ENCODE data around the gene DMD. TPM values are rescaled to one million over a fixed set of nuclear protein-coding genes. Genes with fewer than 3 reads are reported as not detected.

DMD gene
- total RNA-seq: 29.0 and 32.4 TPM in 2 replicates

- TF ChIP-seq CTCF (IDR thresholded peaks at IDR 0.05; ENCODE audit: insufficient read depth, low read depth, low read length): no peak
- DNase-seq (ENCODE audit: low read depth): peak; percentile 46
- H3K4me3 ChIP-seq (ENCODE audit: low read depth, low read length): peak within 1 kb of the TSS; percentile 29
Observed at GRCh38 chrX:33211356-33212260, at the start of gene DMD. Gene DMD, minus strand, starts transcription at chrX:33211549. Its CDS starts 237 bp downstream, at chrX:33211312.

GRCh38 chrX:33252306-33252825 lies 41.0 kb upstream of the DMD start:
- no peak overlapping the region for H3K4me3 ChIP-seq (ENCODE audit: low read depth, low read length)
- no peak for DNase-seq (ENCODE audit: low read depth)
- TF ChIP-seq CTCF (IDR thresholded peaks at IDR 0.05; ENCODE audit: insufficient read depth, low read depth, low read length): no peak

GRCh38 chrX:33218819-33219218 lies 7.5 kb upstream of the DMD start:
- H3K4me3 ChIP-seq (ENCODE audit: low read depth, low read length): no peak overlapping the region
- DNase-seq (ENCODE audit: low read depth): no peak
- TF ChIP-seq CTCF (IDR thresholded peaks at IDR 0.05; ENCODE audit: insufficient read depth, low read depth, low read length): no peak

GRCh38 chrX:33210156-33210555 lies 1.2 kb downstream of the DMD start:
- peak overlapping the region; percentile 29 for H3K4me3 ChIP-seq (ENCODE audit: low read depth, low read length)
- TF ChIP-seq CTCF (IDR thresholded peaks at IDR 0.05; ENCODE audit: insufficient read depth, low read depth, low read length): no peak
- no peak for DNase-seq (ENCODE audit: low read depth)

- TF ChIP-seq CTCF (IDR thresholded peaks at IDR 0.05; ENCODE audit: insufficient read depth, low read depth, low read length): no peak
- H3K4me3 ChIP-seq (ENCODE audit: low read depth, low read length): no peak overlapping the region
- peak; percentile 2 for DNase-seq (ENCODE audit: low read depth)
Observed at GRCh38 chrX:33207056-33207455, 4.3 kb downstream of the DMD start.

- no peak for TF ChIP-seq CTCF (IDR thresholded peaks at IDR 0.05; ENCODE audit: insufficient read depth, low read depth, low read length)
- peak; percentile 20 for DNase-seq (ENCODE audit: low read depth)
- no peak overlapping the region for H3K4me3 ChIP-seq (ENCODE audit: low read depth, low read length)
Observed at GRCh38 chrX:33205321-33205720, 6.0 kb downstream of the DMD start.
